GM18526 (cell line): ENCODE results near the gene VPS13C.

Source experiments
- POLR2A ChIP-seq: IDR thresholded peaks from 3 replicates; pipeline ENCODE4 v1.6.1; 2011; ENCODE audit not compliant: insufficient read length; ENCODE audit errors: extremely low read depth

The VPS13C gene

GRCh38 chr15:62060113-62060895 is at the start of gene VPS13C:
VPS13C (minus strand) TSS chr15:62060447; CDS start chr15:62060374, 73 bp downstream.
- peak; percentile 86 for TF ChIP-seq POLR2A

GRCh38 chr15:62109437-62109836 is 49.2 kb upstream of the VPS13C start:
- TF ChIP-seq POLR2A = no peak

- TF ChIP-seq POLR2A = no peak
Observed at GRCh38 chr15:62108411-62108810, 48.2 kb upstream of the VPS13C start.

GRCh38 chr15:62107571-62108121 is 47.4 kb upstream of the VPS13C start:
- TF ChIP-seq POLR2A = no peak

- TF ChIP-seq POLR2A = no peak
Observed at GRCh38 chr15:62106096-62106495, 45.8 kb upstream of the VPS13C start.

GRCh38 chr15:62105266-62105665 is 45.0 kb upstream of the VPS13C start:
- no peak for TF ChIP-seq POLR2A

- TF ChIP-seq POLR2A = no peak
Observed at GRCh38 chr15:62104846-62105245, 44.6 kb upstream of the VPS13C start.

- no peak for TF ChIP-seq POLR2A
Observed at GRCh38 chr15:62104401-62104800, 44.2 kb upstream of the VPS13C start.

- TF ChIP-seq POLR2A = no peak
Observed at GRCh38 chr15:62103431-62103830, 43.2 kb upstream of the VPS13C start.

- TF ChIP-seq POLR2A = no peak
Observed at GRCh38 chr15:62099094-62099601, 38.9 kb upstream of the VPS13C start.

GRCh38 chr15:62094388-62094787 is 34.1 kb upstream of the VPS13C start:
- no peak for TF ChIP-seq POLR2A

GRCh38 chr15:62093809-62094208 is 33.6 kb upstream of the VPS13C start:
- no peak for TF ChIP-seq POLR2A

GRCh38 chr15:62090988-62091387 is 30.7 kb upstream of the VPS13C start:
- no peak for TF ChIP-seq POLR2A

GRCh38 chr15:62089616-62090015 is 29.4 kb upstream of the VPS13C start:
- TF ChIP-seq POLR2A = no peak

GRCh38 chr15:62088353-62088693 is 28.1 kb upstream of the VPS13C start:
- no peak for TF ChIP-seq POLR2A

- no peak for TF ChIP-seq POLR2A
Observed at GRCh38 chr15:62087671-62088352, 27.6 kb upstream of the VPS13C start.
